Right kidney (tissue), 1 donor: Measurements from ENCODE around the gene DUSP2.

Experiments used
- DNase-seq: peaks from one replicate; pipeline ENCODE4 v3.0.0-alpha.2; 2016

The DUSP2 gene

GRCh38 chr2:96102596-96103186 is 42.5 kb downstream of the DUSP2 start:
- DNase-seq: no peak

DNA sequence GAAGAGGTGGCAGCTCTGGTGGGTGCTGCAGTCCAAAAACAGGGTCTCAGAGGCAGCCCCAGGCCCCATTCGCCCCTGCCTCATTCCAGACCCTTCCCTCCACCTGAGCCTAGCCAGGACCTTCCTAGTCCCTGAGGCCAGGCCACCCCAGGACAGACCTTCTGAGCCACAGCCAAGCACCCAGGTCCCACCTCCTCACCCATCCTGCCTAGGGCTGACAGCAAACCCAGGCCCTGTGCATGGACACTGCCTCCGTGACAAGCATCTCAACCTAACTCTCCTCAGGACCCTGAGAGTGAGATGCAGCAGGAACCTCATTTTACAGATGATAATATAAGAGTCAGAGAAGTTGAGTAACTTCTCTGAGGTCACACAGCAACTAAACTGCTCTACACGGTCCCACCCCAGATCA is 44.3 kb downstream of the DUSP2 start:
- DNase-seq: no peak

GRCh38 chr2:96099861-96100798 is 45.1 kb downstream of the DUSP2 start:
- peak; percentile 0 for DNase-seq

DNA sequence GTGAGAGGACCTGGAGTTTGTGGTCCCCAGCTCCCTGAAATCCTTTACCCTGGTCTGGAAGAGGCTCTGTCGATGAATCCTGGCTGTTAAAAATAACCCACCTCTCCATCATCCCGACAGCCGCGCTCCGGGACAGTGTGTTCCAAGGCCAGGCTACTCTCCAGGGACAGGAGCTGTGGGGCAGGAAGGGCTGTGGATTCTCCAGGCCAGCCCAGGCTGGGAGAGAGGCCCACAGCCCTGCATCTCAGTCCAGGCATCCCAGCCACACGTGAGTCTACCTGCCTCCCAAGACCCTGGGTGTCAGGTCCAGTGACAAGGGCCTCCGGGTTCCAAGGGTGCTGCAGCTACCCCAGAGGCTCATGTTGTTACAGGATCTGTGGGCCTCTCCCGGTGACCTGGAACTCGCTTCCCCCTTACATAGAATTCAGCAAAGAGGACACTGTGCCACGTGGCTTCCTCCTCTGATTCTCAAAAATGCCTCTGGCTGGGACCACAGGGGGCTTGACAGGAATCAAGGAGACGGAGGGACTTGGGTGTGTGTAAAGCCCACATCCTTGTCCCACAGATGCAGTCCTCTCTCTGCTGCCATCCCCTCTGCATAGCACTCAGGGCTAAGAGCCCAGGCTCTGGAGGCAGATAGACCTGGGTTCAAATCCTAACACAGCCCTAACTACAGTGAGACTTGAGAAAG is 46.2 kb downstream of the DUSP2 start:
- peak; percentile 1 for DNase-seq

GRCh38 chr2:96097951-96098823 is 47.1 kb downstream of the DUSP2 start:
- DNase-seq: no peak

- DNase-seq: no peak
These were observed 47.8 kb downstream of the DUSP2 start for GRCh38 chr2:96097441-96097840.

GRCh38 chr2:96095116-96095636 is 50.1 kb downstream of the DUSP2 start:
- no peak for DNase-seq

DNA sequence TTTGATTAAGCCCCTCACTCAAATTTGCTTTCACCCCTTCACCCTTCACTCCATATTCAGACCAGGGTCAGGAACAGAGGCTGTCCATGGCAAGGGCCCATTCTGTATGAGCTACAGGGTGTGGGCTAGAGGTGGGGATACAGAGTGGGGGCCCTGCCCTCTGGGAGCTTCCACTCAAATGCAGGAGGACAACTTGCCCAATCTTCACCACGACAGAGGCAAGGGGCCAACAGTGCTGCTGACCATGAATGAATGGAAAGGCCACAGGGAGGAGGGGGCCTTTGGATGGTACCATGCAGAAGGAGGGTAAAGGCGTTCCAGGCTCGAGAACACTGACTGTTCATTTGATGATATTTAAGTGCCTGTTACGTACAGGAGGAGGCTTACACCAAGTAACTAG is 51.7 kb downstream of the DUSP2 start:
- DNase-seq: no peak
